B cell (primary cell): Measurements from ENCODE around the gene NTSR2. TPM values are rescaled to one million over a fixed set of nuclear protein-coding genes. Genes with fewer than 3 reads are reported as not detected.

ENCODE experiments used
- ATAC-seq: fragments of 200-7000 bp; cut with Tn5 transposase; one replicate; pipeline ENCODE4 v1.10.0; 2021; ENCODE audit warnings: low read depth, mild to moderate bottlenecking, moderate number of reproducible peaks, moderate library complexity
- CTCF ChIA-PET: fragments of 350-600 bp; sonication (Branson Sonifier 250); formaldehyde crosslinking; loops from one replicate; lab custom pipeline; 2021; ENCODE audit warnings: antibody characterized with exemption, inconsistent platforms; lab: Charles Lee
- POLR2A ChIA-PET: fragments of 350-600 bp; sonication (Branson Sonifier 250); formaldehyde crosslinking; loops from one replicate; lab custom pipeline; 2021; ENCODE audit warnings: antibody characterized with exemption; lab: Charles Lee
- DNase-seq: peaks from one replicate; pipeline ENCODE4 v3.0.0; 2013
- H2AFZ ChIP-seq: 2 replicates; pipeline ENCODE4 v1.6.1; 2012; ENCODE audit warnings: mild to moderate bottlenecking, low read depth, low read length; ENCODE audit not compliant: insufficient read depth, poor library complexity, severe bottlenecking
- H3K27ac ChIP-seq, 2 donors: 1 replicate in 1 of 2; 2 replicates in 1 of 2; pipeline ENCODE4 v1.5.1; 2012 to 2013; ENCODE audit warnings: low read length in 2 of 2, mild to moderate bottlenecking in 2 of 2, moderate library complexity in 1 of 2
- H3K27me3 ChIP-seq, 4 experiments: fragments of 200-600 bp in 1 of 4; sonication (generic) in 1 of 4; replicated peaks in 1 of 4; 1 replicate in 2 of 4; 2 replicates in 2 of 4; pipeline versions ENCODE4 v1.6.1 to v1.7.0; 2013 to 2016; ENCODE audit warnings: low read length in 3 of 4, mild to moderate bottlenecking in 2 of 4, mixed read lengths in 1 of 4, moderate library complexity in 1 of 4; ENCODE audit not compliant: insufficient read depth in 4 of 4, control insufficient read depth in 3 of 4; ENCODE audit errors: control extremely low read depth in 1 of 4
- H3K36me3 ChIP-seq, 2 experiments: replicated peaks in 1 of 2; 1 replicate in 1 of 2; 2 replicates in 1 of 2; pipeline versions ENCODE4 v1.6.1 to v1.7.1; 2013; ENCODE audit warnings: low read length in 1 of 2; ENCODE audit not compliant: insufficient read depth in 2 of 2, control insufficient read depth in 1 of 2; ENCODE audit errors: control extremely low read depth in 1 of 2, extremely low read depth in 1 of 2
- H3K4me1 ChIP-seq, 2 donors: fragments of 200-600 bp in 1 of 2; sonication (generic) in 1 of 2; 1 replicate in 1 of 2; 2 replicates in 1 of 2; pipeline versions ENCODE4 v1.5.1 to v1.6.1; 2013 to 2017; ENCODE audit warnings: low read length in 2 of 2; ENCODE audit not compliant: control insufficient read depth in 2 of 2, insufficient read depth in 2 of 2
- H3K4me2 ChIP-seq: replicated peaks from 2 replicates; pipeline ENCODE3; 2012; ENCODE audit warnings: mild to moderate bottlenecking, low read depth, low read length; ENCODE audit not compliant: poor library complexity, severe bottlenecking
- H3K4me3 ChIP-seq, 5 experiments: fragments of 200-600 bp in 1 of 5; sonication (generic) in 1 of 5; 1 replicate in 3 of 5; 2 replicates in 2 of 5; pipeline versions ENCODE4 v1.5.1 to v1.7.0; 2011 to 2016; ENCODE audit warnings: low read length in 4 of 5, mild to moderate bottlenecking in 4 of 5, low read depth in 2 of 5, control low read depth in 1 of 5, moderate library complexity in 1 of 5; ENCODE audit not compliant: insufficient read depth in 1 of 5; ENCODE audit errors: control extremely low read depth in 1 of 5, extremely low read depth in 1 of 5
- H3K79me2 ChIP-seq: fragments of 200-600 bp; sonication (generic); one replicate; pipeline ENCODE4 v1.6.0; 2016; ENCODE audit warnings: low read length; ENCODE audit not compliant: control insufficient read depth, insufficient read depth
- H3K9ac ChIP-seq: fragments of 200-600 bp; sonication (generic); 2 replicates; pipeline ENCODE4 v1.6.1; 2017; ENCODE audit warnings: mild to moderate bottlenecking, low read length, moderate library complexity
- H3K9me3 ChIP-seq, 3 donors: one replicate each; pipeline versions ENCODE4 v1.6.1 to v1.7.1; 2013; ENCODE audit warnings: low read length in 2 of 3; ENCODE audit not compliant: control insufficient read depth in 2 of 3, insufficient read depth in 1 of 3; ENCODE audit errors: control extremely low read depth in 1 of 3
- H4K20me1 ChIP-seq: 2 replicates; pipeline ENCODE4 v1.6.0; 2012; ENCODE audit warnings: mild to moderate bottlenecking, low read length; ENCODE audit not compliant: insufficient read depth, control insufficient read depth, poor library complexity, severe bottlenecking
- H3K27ac Mint-ChIP-seq: one replicate; pipeline ENCODE4 v1.8.0; 2021; ENCODE audit warnings: mixed read lengths
- H3K27me3 Mint-ChIP-seq: one replicate; pipeline ENCODE4 v1.8.0; 2021; ENCODE audit warnings: mixed read lengths
- H3K4me1 Mint-ChIP-seq: one replicate; pipeline ENCODE4 v1.8.0; 2021; ENCODE audit warnings: mixed read lengths
- H3K4me3 Mint-ChIP-seq: one replicate; pipeline ENCODE4 v1.8.0; 2021; ENCODE audit warnings: mixed read lengths
- H3K9me3 Mint-ChIP-seq: one replicate; pipeline ENCODE4 v1.8.0; 2022; ENCODE audit warnings: mixed read lengths; ENCODE audit not compliant: insufficient read depth
- EZH2 ChIP-seq: IDR thresholded peaks from 2 replicates; pipeline ENCODE4 v1.6.1; 2012; ENCODE audit warnings: borderline replicate concordance, low read depth, mild to moderate bottlenecking, moderate library complexity, low read length; ENCODE audit not compliant: insufficient read depth, poor library complexity, severe bottlenecking
- WGBS: methylation state at CpG from one replicate; pipeline ENCODE4 v1.1.5; 2013; ENCODE audit warnings: missing lambda C conversion rate; ENCODE audit not compliant: insufficient coverage; 5-methylcytosine and 5-hydroxymethylcytosine counted together
- intact Hi-C: fragments of 100-400 bp; cut with micrococcal nuclease; formaldehyde crosslinking; loops from one replicate; pipeline ENCODE4 v1.10.0; 2022
- polyA plus RNA-seq: library from polyadenylated mRNA; depleted of rRNA; stranded (reverse); fragments of >200 nt; gene quantifications from 2 replicates; pipeline ENCODE4 v1.2.3, GENCODE V29; 2012
- total RNA-seq, 2 donors: library from RNA; stranded (reverse); fragments of 120-200 nt in 1 of 2; gene quantifications; 1 replicate in 1 of 2; 2 replicates in 1 of 2; pipeline versions ENCODE4 v1.2.3 to v1.2.4, GENCODE V29; 2013 to 2022
- TF ChIP-seq, protein P1 (sequence below): fragments of 200-600 bp; IDR thresholded peaks from one replicate; pipeline ENCODE4 v1.8.0; 2022; ENCODE audit warnings: antibody characterized with exemption, mild to moderate bottlenecking

NTSR2 gene
- total and polyA plus RNA-seq, 2 donors (not counting 1 experiment from before 2014, with no cell fraction given): not detected

GRCh38 chr2:11691076-11691660 lies 21.2 kb upstream of the NTSR2 start:
- no peak overlapping the region for H3K4me3 Mint-ChIP-seq
- TF ChIP-seq EZH2: no peak
- TF ChIP-seq, protein P1, sequence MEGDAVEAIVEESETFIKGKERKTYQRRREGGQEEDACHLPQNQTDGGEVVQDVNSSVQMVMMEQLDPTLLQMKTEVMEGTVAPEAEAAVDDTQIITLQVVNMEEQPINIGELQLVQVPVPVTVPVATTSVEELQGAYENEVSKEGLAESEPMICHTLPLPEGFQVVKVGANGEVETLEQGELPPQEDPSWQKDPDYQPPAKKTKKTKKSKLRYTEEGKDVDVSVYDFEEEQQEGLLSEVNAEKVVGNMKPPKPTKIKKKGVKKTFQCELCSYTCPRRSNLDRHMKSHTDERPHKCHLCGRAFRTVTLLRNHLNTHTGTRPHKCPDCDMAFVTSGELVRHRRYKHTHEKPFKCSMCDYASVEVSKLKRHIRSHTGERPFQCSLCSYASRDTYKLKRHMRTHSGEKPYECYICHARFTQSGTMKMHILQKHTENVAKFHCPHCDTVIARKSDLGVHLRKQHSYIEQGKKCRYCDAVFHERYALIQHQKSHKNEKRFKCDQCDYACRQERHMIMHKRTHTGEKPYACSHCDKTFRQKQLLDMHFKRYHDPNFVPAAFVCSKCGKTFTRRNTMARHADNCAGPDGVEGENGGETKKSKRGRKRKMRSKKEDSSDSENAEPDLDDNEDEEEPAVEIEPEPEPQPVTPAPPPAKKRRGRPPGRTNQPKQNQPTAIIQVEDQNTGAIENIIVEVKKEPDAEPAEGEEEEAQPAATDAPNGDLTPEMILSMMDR: no peak
- H3K4me1 Mint-ChIP-seq: peaks cover 8% of the 10 kb centered on the region
- Histone ChIP-seq H3K9ac (no peak overlapping the region), H3K27me3 (no peaks in the 10 kb centered on the region), H3K79me2 (no peaks in the 10 kb centered on the region), H3K27ac (no peak overlapping the region), H4K20me1 (no peaks in the 10 kb centered on the region), H3K4me2 (no peak overlapping the region), H3K4me3 (no peak overlapping the region), H2AFZ (no peak overlapping the region), H3K9me3 (no peaks in the 10 kb centered on the region), H3K4me1 (peaks cover 11 to 16% of the 10 kb centered on the region in 2 donors), H3K36me3 (no peaks in the 10 kb centered on the region)
- H3K27ac Mint-ChIP-seq: no peak overlapping the region
- WGBS: 89% methylated on average over 4 of the region's 5 CpGs
- ATAC-seq: no peak
- peaks cover 6% of the 10 kb centered on the region for H3K27me3 Mint-ChIP-seq
- H3K9me3 Mint-ChIP-seq: no peaks in the 10 kb centered on the region
- intact Hi-C loops: loop anchor here (5.0 to 10.0 kb wide), 2 partner anchors 214 to 1314 kb away; no protein-coding TSS in a partner anchor
- DNase-seq: no peak
- ChIA-PET CTCF (interaction anchor here (0.6 to 10.1 kb wide), 3 partner anchors 14 to 91 kb away, joined by 3 to 166 read pairs (median 4); no protein-coding TSS in a partner anchor), POLR2A (no interaction called here)
